SKM-1 (cell line): ENCODE data around the gene UROD.
"Not testable (repeated sequence)": the region's sequence is repeated elsewhere in the genome, so short reads cannot be mapped to it uniquely, and the experiment has no call there.

Experiments used
- DNase-seq: peaks from one replicate; lab custom pipeline; 2025; ENCODE audit not compliant: unreplicated experiment; lab: John Stamatoyannopoulos, UW

The UROD gene

DNA sequence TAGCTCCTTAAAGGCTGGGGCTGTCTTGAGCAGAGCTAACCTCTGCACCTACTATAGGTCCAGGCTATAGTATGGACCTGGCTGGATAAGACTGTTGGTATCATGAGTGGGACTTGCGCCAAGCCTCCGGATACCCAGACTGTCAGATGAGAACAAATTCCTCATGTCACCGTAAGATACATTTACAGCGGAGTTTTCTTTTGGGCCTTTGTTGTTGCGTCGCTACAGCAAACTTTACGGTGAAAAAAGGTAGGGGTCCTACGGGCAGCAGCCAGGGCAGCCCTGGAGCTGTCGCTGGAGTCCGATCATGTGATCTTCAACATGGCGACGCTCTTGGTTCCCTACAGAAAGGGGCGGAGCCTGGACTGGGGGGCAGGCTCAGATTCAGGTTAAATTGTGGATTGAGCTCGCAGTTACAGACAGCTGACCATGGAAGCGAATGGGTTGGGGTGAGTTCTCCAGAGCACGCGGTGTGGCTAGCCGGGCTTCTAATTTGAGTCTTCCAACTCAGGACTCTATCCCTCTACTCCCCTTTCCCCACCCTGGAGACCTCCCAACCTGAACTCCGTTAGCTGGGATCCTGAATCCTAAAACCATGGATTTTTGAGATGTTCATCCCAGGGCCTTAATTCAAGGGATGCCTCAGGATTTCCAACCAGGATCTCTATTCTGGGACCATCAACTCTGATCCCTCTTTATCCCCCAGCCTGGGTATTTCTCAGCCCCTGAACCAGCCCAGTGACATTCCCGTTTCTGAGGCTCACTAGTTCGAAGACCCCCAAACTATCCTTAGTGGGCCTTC lies at the start of gene UROD:
Gene UROD (plus strand): TSS at position 418 of the 802 bp plus-strand sequence. CDS start 12 bp downstream, at position 430.
- DNase-seq, result peak; percentile 95

DNA sequence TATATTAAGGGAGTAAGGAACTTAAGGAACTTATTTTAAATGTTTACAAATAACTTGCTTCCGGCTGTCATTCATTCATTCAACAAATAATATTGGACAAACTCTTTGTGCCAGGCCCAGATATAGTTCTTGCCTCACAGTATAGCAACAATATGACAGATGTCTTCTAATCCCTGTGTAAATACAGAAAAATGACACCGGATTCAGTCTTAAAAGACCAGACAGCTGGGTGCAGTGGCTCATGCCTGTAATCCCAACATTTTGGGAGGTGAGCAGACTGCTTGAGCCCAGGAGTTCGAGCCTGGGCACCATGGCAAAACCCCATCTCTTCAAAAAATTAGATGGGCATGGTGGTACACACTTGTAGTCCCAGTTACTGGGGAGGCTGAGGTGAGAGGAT lies 49.3 kb upstream of the UROD start:
- no peak for DNase-seq

DNA sequence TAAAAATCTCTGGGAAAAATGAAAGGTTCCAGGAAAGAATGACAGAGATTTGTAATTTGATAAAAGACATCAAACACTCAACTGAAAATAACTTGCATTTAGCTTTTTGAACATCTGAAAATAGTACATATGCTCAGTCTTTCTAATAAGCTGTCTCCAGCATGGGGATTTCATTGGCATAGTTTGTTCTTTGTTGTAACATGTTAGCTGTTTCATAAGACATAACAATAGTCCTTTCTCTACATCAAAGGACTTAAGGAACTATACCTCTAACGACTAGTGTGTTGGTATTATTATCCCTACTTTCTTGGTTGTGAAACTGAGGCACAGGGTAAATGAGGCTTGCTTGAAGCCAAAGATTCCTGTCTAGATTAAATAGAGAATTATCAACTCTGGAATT lies 47.7 kb upstream of the UROD start:
- DNase-seq, result no peak

DNA sequence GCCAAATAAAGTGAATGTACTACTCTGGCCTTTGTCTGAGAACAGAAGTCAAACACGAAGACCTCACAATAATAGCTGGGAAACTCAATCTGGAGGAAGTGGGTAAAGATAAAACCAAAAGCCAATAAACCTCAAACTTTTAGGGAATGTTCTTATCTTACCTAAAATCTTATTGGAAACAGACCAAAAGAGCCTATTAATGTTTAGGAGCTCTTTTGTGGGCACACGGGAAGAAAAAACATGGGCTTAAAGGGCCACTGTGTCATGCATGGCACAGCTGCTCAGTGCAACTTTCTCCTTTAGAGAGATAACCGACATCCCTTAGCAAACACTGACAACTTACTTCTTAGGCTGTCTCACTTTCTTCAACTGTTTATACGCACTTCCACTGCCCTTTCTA lies 41.7 kb upstream of the UROD start:
- DNase-seq, result no peak

DNA sequence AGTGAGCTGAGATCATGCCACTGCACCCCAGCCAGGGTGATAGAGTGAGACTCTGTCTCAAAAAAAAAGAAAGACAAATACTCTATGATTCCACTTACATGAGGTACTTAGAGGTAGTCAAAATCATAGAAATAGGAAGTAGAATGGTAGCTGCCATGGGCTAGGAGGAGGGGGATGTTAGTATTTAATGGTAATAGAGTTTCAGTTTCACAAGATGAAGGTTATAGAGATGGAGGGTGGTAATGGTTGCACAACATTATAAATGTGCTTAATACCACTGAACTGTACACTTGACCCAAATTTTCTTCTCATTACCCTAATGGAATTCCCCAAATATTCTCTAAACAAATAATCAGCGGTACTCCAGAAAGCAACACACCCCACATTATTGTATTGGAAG lies 38.4 kb upstream of the UROD start:
- DNase-seq, result no peak

DNA sequence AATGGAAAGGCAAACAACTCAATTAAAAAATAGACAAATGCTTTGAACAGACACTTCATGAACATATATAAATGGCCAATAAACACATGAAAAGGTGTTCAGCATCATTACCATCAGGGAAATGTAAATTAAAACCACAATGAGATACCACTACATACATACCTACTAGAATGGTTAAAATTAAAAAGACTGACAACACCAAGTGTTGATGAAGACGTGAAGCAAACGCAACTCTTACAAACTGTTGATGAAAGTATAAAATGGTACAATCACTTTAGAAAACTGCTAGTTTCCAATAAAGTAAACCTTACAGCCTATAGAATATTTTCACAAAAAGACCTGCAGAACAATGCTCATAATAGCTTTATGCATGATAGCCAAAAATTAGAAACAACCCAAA lies 35.8 kb upstream of the UROD start:
- no peak for DNase-seq

DNA sequence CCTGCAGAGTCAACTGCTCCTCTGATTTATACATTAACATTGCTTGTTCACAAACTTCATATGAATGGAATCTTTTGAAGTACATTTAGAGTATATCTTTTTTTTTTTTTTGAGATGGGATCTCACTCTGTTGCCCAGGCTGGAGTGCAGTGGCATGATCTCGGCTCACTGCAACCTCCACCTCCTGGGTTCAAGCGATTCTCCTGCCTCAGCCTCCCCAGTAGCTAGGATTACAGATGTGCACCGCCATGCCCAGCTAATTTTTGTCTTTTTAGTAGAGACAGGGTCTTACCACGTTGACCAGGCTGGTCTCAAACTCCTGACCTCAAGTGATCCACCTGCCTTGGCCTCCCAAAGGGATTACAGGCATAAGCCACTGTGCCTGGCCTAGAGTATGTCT lies 34.7 kb upstream of the UROD start:
- DNase-seq, result not testable (repeated sequence)

DNA sequence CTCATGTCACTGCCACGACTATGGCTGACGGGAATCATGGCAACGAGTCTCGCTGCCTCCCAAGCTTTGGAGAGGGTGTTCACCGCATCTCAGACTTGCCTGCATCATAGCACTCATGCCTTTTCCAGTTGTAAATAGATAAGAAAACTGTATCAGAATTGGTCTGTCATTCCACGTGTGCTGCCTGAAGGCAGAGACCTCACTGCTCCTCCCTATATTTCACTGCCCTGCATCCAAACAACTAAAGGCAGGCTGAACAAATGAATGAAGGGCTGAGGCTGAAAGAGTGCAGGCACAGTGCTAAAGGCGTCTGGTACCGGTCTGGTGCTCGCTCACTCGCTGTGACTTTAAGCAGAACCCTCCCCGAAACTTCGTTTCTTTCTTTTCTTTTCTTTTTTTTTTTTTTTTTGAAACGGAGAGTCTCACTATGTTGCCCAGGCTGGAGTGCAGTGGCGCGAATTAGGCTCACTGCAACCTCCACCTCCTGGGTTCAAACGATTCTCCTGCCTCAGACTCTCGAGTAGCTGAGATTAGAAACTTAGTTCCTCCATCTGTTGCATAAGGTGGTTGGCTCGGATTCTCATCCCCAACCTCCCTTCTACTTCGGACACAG lies 26.2 kb upstream of the UROD start:
- peak; percentile 49 for DNase-seq

DNA sequence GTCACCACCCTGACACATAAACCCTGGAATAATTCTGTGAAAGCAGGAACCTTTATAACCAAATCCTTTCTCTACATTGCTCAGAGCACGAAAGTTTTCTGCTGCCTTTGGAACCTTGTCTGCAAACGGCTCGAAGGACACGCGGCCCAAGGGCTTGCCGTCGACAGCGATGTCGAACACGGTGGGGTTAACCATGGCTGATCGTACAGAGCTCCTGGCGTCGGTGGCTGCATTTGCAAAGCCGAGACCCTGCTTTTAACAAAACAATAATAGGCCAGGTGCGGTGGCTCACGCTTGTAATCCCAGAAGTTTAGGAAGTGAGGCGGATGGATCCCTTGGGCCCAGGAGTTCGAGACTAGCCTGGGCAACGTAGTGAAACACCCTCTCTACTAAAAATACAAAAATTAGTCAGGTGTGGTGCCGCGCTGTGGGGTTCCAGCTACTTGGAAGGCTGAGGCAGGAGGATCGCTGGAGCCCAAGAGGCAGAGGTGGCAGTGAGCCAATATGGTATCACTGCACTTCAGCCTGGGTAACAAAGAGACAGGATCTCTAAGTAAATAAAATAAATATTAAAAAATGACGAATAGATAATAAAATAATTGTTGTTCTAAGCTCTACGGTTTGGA lies 23.4 kb upstream of the UROD start:
- DNase-seq, result no peak

DNA sequence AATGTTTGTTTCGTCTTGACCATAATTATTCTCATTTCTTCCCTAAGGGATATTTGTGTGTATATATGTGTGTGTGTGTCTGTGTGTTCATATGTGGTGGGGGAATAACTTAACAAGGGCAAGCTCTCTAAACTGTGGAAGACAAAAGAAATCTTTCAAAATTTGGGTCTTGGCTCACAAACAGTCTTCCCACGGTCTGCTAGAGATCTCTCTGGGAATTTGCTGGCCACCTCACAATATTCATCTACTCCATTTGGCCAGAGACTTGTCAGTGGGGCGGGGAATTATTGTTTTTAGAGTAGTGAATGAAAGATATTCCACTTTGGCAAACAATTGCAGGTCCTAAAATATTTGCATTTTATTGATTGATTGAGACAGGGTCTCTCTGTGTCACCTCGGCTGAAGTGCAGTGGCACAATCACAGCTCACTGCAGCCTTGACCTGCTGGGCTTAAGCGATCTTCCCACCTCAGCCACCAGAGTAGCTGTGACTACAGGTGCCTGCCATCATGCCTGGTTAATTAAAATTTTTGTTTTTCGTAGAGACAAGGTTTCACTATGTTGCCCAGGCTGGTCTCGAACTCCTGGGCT lies 17.6 kb upstream of the UROD start:
- no peak for DNase-seq

DNA sequence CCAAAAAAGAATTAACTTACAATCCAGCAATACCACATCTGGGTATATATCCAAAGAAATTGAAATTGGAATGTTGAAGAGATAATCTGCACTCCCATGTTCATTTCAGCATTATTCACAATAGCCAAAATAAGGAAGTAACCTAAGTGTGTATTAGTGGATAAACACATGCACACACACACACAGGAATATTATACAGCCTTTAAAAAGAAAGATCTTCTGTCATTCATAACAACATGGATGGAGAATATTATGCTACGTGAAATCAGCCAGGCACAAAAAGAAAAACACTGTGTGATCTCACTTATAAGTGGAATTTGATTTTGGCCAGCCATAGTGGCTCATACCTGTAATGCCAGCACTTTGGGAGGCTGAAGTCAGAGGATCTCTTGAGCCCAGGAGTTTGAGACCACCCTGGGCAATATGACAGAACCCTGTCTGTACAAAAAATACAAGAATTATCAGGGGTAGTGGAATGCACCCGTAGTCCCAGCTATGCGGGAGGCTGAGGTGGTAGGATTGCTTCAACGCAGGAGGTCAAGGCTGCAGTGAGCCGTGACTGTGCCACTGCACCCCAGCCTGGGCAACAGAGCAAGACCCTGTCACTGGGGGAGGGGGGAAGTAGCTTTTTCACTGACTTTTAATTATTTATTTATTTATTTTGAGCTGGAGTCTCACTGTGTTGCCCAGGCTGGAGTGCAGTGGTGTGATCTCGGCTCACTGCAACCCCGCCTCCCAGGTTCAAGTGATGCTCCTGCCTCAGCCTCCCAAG lies 16.4 kb upstream of the UROD start:
- no peak for DNase-seq

DNA sequence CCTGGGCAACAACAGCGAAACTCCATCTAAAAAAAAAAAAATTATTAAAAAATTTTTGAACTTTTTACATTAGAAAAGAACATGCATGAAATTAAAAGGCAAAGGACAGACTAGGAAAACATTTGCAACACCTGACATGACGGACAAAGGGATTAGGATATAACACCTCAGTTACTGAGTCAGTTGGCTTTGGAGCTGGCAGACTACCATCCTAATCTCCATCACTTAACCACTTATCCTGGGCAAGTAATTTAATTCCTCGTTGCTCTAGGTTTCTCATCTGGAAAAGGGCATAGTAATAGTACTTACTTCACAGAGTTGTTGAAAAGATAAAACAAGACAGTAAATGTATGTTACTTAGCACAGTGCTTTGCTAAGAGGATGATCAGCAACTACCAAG lies 12.8 kb upstream of the UROD start:
- DNase-seq, result no peak

DNA sequence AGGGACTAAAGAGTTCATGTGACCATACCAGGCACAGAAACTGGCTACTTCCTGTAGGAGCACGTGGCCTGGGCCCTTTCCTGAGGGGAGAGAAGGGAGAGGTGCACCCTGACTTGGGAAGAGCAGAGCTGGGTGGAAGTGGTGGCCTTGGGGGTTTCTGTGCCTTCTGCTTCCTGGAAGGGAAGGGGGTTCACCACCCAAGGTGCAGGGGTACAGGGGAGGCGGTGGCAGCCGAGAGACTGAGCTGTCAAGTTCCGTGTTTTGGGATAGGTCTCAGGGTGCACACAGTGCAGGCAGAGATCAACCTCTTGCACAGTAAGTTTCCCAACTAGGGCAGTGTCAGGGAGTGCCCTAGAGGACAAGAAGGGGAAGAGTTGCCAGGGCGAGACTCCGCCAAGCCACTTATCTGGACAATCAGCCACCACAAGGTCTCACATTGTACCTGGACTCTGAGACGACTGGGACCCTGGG lies 11.0 kb upstream of the UROD start:
- DNase-seq, result no peak

DNA sequence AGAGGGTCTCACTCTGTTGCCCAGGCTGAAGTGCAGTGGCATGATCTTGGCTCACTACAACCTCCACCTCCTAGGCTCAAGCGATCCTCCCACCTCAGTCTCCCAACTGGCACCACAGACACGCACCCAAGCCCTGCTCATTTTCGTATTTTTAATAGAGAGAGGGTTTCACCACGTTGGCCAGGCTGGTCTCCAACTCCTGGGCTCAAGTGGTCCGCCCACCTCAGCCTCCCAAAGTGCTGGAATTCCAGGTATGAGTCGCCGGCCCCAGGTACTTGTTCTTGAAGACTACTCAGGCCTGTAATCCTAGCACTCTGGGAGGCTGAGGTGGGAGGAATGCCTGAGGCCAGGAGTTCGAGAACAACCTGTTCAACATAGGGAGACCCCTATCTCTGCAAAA lies 10.5 kb upstream of the UROD start:
- DNase-seq, result not testable (repeated sequence)

DNA sequence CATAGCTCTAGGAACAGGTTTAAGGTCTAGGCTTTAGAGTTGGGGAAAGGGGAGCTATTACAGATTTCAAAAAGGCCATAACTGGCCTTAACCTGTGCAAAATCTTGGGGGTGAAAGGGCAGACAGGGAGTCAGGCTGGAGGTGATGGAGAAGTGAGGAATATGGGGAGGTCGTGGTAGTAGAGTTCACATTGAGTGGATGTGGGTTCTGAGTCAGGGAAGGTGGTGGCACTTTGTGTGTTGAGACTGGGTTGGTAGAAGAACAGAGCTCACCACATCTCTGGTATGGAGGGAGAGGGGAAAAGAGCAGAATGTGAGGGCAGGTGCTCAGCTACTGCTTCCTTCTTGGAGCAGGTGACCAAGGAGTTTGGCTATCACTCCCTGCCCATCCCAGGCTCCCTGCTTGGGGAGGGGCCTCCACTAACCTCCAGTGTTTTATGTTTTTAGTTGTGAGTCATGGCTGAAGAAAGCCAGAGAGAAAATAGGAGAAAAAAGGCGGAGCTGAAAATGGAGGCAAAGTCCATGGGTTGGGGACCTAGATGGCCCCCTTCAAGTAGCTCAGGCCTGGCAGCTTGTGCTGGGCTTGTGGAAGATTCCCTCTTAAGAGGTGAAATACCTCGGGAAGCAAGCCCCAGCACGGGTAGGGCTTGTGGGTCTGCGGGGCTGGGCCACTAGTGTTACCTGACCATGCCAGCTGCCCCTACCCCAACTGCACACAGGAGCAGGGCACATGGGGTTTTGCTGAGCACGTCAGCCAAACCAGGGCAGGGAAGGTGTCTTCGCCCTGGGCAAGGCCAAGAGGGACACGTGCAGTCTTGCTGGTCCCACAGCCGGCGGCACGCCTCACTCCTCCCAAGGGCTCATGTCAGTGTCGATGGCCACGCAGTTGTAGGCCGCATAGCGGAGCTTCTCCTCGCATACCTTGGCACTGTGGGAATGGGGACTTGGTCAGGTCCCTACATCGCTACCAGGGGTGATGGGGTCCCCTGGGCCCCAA lies 9.1 kb upstream of the UROD start:
- no peak for DNase-seq

DNA sequence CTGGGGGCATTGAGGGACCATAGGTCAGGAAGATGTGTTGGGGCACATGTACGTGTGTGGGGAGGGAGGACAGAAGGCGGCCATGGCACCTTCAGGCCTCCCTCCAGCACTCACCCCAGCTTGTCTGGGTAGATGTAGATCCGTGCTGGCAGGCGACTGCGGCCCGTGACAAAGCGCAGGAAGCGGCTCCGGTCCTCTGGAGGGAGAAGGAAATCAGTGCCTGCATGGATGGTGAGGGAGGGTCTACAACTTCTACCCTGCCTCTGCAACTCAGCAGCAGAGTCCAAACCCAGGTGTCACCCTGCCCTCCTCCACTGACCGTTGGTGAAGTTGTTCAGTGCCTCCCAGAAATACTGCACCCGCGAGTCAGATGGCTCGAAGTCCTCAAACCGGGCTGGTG lies 8.3 kb upstream of the UROD start:
- no peak for DNase-seq

DNA sequence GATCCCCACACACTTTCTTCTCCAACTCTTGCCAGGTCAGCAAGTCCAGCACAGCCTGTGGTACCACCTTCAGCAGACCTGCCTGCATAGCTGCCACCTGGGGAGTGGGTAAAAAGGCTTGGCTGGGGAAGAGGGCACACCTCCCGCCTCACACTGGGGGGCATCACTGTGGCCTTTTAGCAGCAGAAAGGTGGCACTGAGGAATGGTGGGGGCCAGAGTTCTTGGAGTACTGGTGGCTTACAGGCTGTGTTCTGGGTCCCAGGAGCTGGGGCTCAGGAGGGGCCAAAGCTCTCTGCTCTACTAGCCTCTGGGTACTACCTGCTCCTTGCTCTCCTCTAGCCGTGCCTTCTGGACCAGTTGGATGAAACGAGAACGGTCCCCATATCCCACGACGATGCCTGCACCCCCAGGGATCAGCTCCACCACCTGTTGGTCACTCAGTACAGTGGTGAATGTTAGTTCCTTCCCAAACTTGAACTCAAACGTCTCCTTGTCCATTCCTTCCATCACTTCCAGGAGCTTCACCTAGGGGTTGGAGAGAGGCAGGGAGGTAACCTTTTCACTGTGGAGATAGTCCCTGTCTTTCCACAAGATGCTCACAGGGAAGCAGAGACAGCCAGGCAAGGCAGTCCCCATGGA lies 7.7 kb upstream of the UROD start:
- DNase-seq, result no peak

DNA sequence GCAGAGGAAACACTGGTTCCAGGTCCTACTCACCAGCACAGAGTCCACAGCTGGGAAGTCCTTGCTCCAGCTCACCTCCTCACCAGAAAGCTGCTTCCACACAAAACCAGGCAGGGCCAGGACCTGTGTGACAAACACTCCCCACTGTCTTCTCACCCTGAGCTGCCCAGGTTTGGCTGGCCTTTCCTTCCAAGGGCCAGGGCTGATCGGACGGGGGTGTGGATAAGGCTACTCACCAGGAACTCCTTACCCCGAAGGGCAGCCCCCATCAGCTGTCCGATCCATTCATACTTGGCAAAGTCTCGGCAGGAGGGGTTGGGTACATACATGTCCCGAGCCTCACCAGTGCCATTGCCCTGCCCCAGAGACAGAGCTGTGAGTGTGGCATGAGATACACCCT lies 6.3 kb upstream of the UROD start:
- no peak for DNase-seq

DNA sequence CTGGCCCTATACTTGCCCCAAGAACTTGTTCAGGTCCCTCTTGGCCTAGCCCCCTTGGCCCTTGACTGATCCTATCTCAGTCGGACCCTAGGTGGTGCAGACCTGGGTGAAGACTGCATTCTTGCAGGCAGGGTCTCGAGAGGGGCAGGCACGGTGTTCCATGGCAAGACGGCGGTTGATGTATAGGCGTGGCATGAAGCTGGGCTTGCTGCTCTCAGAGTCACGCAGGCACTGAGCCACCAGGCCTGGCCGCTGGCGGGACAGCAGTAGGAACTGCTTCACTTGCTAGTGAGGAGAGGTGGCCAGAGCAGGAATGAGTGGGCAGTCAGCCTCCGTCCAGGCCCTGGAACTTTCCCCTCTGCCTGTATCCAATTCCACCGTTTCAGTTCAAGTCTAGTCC lies 4.7 kb upstream of the UROD start:
- DNase-seq, result no peak
